K562 (cell line): ENCODE measurements around the gene TMEM30A. TPM values are rescaled to one million over a fixed set of nuclear protein-coding genes. Genes with fewer than 3 reads are reported as not detected.

Experiments
- BRF2 ChIP-seq: IDR thresholded peaks from 3 replicates; pipeline ENCODE4 v1.6.1; 2011; ENCODE audit warnings: borderline replicate concordance, mild to moderate bottlenecking; ENCODE audit not compliant: insufficient read length, insufficient read depth
- CTCF ChIP-seq, 3 experiments: IDR thresholded peaks in 2 of 3; conservative IDR thresholded peaks in 1 of 3; 2 replicates each; pipeline ENCODE4 v1.5.1; 2011 to 2012; ENCODE audit warnings: low read length in 3 of 3, mild to moderate bottlenecking in 3 of 3, control low read depth in 2 of 3, improper control_type of control experiment in 1 of 3, inconsistent platforms in 1 of 3, low read depth in 1 of 3, mixed read lengths in 1 of 3, moderate library complexity in 1 of 3; ENCODE audit not compliant: insufficient read depth in 2 of 3
- DEAF1 ChIP-seq: fragments of 450-650 bp; formaldehyde crosslinking; IDR thresholded peaks from 2 replicates; pipeline ENCODE4 v1.4.0; 2020; ENCODE audit warnings: mild to moderate bottlenecking, moderate library complexity
- PRMT5 ChIP-seq: sonication (generic); formaldehyde crosslinking; IDR thresholded peaks from 2 replicates; pipeline ENCODE4 v1.5.0; 2020; ENCODE audit warnings: missing genetic modification reagents
- SMC3 ChIP-seq: conservative IDR thresholded peaks from 2 replicates; pipeline ENCODE4 v1.6.1; 2011; ENCODE audit warnings: low read depth, low read length, improper control_type of control experiment; ENCODE audit not compliant: insufficient read depth
- polyA plus RNA-seq, 8 experiments: library from polyadenylated mRNA; depleted of rRNA in 4 of 8; stranded (reverse) in 5 of 8; unstranded in 3 of 8; fragments of >200 nt; fragmentation: Nextera tagmentation in 2 of 8; fragmentation: Illumina TruSeq in 1 of 8; extraction: Ambion mirVana in 2 of 8; extraction: Trizol in 1 of 8; gene quantifications; 2 replicates each; pipeline versions ENCODE4 v1.2.1 to v1.2.3, GENCODE V29; 2011 to 2014; ENCODE audit warnings: inconsistent platforms in 1 of 8, missing spikeins in 1 of 8
- total RNA-seq, 7 experiments: library from RNA; depleted of rRNA in 6 of 7; stranded (reverse); fragments of >200 nt in 6 of 7; fragmentation: Illumina TruSeq in 2 of 7; extraction: Trizol in 2 of 7; gene quantifications; 2 replicates each; pipeline versions ENCODE4 v1.2.1 to v1.2.3, GENCODE V29; 2011 to 2021; ENCODE audit warnings: low replicate concordance in 1 of 7

TMEM30A gene
- total and polyA plus RNA-seq, 9 of the 15 experiments (the other 6 are each of a cell fraction or from before 2014, with no cell fraction given), result 6.5 to 31.2 (median 16.3) TPM

GRCh38 chr6:75204217-75204958, 80.2 kb downstream of the TMEM30A start (continued):
- TF ChIP-seq DEAF1 (CRISPR knock-in tag) (peak; percentile 47; the same call in 1 of the 2 replicates), CTCF (IDR thresholded peaks at IDR 0.05 in 2 of 3, conservative IDR thresholded peaks at IDR 0.05 in 1 of 3; ENCODE audit: insufficient read depth in 2 of 3, low read depth in 1 of 3, low read length in 3 of 3) (peak; percentile 61 to 71 (median 69)), SMC3 (peak; percentile 54), BRF2 (no peak), PRMT5 (CRISPR knock-in tag) (no peak)
